ENCODE data around the gene ZBTB46.

ZBTB46 gene

DNA sequence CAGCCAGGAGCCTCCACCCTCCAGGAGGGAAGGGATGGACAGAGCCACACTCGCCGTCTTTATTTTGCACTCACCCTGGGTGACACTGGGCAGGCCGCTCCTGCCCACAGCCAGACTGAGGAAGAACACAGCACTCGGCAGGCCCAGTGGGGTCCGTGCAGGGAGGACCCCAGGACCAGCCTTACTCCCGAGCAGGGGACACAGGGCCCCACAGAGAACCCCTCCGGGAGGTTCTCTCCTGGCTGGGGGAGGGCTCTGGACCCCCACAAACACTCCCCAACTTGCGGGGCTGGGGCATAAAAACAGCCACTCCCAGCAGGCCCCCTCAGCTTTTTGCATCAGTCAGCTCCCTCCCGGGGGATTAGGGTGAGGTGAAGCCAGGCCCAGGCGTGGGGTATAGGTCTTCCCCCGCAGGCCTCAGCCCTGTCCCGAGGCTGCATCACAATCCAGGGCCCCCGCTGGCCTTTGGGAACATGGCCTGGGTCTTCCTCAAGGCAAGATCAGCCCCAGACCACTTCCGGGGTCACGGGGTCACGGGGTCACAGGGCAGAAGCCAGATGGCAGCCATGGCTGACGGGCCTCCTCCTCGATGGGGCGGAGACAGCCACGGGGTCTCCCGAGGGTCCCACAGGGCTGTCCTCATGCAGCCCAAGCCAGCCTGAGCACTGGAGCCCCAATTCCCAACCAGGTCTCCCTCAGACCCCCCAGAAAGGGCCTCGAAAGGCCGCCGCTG lies 131.4 kb downstream of the ZBTB46 start:
- Histone ChIP-seq H3K27me3 (ENCODE audit: control insufficient read depth, insufficient read depth, low read length) (no peaks in the 10 kb centered on the region), H3K4me1 (ENCODE audit: control insufficient read depth, insufficient read depth, low read length) (peaks cover 4% of the 10 kb centered on the region; the same call in 1 of the 2 replicates), H3K36me3 (ENCODE audit: control insufficient read depth, insufficient read depth, low read length) (peaks cover 8% of the 10 kb centered on the region), H3K27ac (ENCODE audit: low read depth, low read length) (peak overlapping the region; percentile 86), H3K9me3 (ENCODE audit: control insufficient read depth, insufficient read depth, low read length) (no peaks in the 10 kb centered on the region), H3K9ac (ENCODE audit: low read depth, low read length) (no peak overlapping the region), H3K4me3 (ENCODE audit: low read depth, low read length) (no peak overlapping the region)

DNA sequence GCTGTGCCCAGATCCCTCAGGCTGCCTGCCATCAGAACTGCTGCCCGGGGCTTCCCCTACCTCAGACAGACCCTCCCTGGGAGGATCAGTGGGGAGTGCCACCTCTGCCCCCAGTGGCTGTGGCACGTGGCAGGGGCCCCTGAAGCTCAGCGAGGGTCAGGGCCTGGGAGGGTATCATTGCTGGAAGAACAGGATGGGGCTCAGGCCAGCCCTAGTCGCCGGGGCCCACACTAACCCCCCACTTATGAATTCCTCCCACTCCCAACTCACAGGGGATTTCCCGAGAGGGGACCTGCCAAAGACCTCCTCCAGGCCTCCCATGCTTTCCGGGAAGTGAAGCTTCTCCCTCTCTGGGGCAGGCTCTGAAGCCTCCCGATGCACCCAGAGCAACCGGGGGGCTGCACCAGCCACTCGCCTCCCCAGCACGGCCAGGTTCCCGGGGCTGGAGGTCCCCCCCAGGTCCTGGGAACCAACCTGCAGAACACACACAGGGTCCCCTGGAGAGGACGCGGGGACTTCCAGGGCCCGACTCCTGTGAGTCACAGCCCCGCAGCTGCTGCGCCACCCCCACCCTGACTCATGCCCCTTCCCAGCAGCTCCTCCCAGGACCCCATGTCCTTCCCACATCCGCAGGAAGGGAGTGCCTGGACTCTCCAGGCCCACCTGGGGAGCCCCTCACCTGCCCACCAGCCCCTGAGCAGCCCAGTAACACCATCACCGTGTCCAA lies 132.2 kb downstream of the ZBTB46 start:
- peak overlapping the region; percentile 86 for H3K27ac ChIP-seq (ENCODE audit: low read depth, low read length)

DNA sequence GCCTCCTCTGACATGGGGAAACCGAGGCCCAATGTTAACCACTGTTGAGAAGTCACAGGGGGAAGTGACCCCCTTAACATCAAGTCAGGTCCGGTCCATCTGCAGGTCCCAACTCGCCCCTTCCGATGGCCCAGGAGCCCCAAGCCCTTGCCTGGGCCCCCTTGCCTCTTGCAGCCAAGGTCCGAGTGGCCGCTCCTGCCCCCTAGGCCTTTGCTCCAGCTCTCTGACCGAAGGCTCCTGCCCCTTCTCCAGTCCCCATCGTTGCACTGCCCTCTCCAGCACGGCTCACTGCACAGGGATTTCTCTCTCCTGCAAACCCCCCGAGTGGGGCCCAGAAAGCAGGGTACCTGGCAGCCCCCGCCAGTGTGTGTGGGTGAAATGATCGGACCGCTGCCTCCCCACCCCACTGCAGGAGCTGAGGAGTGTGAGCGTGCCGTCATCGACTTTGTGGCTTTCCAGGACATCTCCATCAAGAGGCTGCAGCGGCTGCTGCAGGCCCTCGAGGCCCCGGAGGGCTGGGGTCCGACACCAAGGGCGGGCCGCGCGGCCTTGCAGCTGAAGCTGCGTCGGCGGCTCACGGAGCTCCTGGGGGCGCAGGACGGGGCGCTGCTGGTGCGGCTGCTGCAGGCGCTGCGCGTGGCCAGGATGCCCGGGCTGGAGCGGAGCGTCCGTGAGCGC lies 133.1 kb downstream of the ZBTB46 start:
- no peak overlapping the region for H3K4me3 ChIP-seq (ENCODE audit: low read depth, low read length)
- H3K27me3 ChIP-seq (ENCODE audit: control insufficient read depth, insufficient read depth, low read length), result no peaks in the 10 kb centered on the region
- H3K4me1 ChIP-seq (ENCODE audit: control insufficient read depth, insufficient read depth, low read length), result peaks cover 4% of the 10 kb centered on the region; the same call in 1 of the 2 replicates
- no peak overlapping the region for H3K9ac ChIP-seq (ENCODE audit: low read depth, low read length)
- no peaks in the 10 kb centered on the region for H3K36me3 ChIP-seq (ENCODE audit: control insufficient read depth, insufficient read depth, low read length)
- peak overlapping the region; percentile 86 for H3K27ac ChIP-seq (ENCODE audit: low read depth, low read length)
- H3K9me3 ChIP-seq (ENCODE audit: control insufficient read depth, insufficient read depth, low read length), result no peaks in the 10 kb centered on the region

More for the DNA sequence above, 132.2 kb downstream of the ZBTB46 start:
- no peaks in the 10 kb centered on the region for H3K27me3 ChIP-seq (ENCODE audit: control insufficient read depth, insufficient read depth, low read length)
- peaks cover 4% of the 10 kb centered on the region; the same call in 1 of the 2 replicates for H3K4me1 ChIP-seq (ENCODE audit: control insufficient read depth, insufficient read depth, low read length)
- no peak overlapping the region for H3K4me3 ChIP-seq (ENCODE audit: low read depth, low read length)
- H3K36me3 ChIP-seq (ENCODE audit: control insufficient read depth, insufficient read depth, low read length), result peaks cover 3% of the 10 kb centered on the region; the same call in 1 of the 2 replicates
- no peaks in the 10 kb centered on the region for H3K9me3 ChIP-seq (ENCODE audit: control insufficient read depth, insufficient read depth, low read length)
- no peak overlapping the region for H3K9ac ChIP-seq (ENCODE audit: low read depth, low read length)

DNA sequence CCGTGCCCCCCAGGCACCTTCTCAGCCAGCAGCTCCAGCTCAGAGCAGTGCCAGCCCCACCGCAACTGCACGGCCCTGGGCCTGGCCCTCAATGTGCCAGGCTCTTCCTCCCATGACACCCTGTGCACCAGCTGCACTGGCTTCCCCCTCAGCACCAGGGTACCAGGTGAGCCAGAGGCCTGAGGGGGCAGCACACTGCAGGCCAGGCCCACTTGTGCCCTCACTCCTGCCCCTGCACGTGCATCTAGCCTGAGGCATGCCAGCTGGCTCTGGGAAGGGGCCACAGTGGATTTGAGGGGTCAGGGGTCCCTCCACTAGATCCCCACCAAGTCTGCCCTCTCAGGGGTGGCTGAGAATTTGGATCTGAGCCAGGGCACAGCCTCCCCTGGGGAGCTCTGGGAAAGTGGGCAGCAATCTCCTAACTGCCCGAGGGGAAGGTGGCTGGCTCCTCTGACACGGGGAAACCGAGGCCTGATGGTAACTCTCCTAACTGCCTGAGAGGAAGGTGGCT lies 133.7 kb downstream of the ZBTB46 start:
- H3K27ac ChIP-seq (ENCODE audit: low read depth, low read length), result peak overlapping the region; percentile 2
- no peaks in the 10 kb centered on the region for H3K27me3 ChIP-seq (ENCODE audit: control insufficient read depth, insufficient read depth, low read length)
- peaks cover 4% of the 10 kb centered on the region; the same call in 1 of the 2 replicates for H3K4me1 ChIP-seq (ENCODE audit: control insufficient read depth, insufficient read depth, low read length)
- no peaks in the 10 kb centered on the region for H3K9me3 ChIP-seq (ENCODE audit: control insufficient read depth, insufficient read depth, low read length)
- no peaks in the 10 kb centered on the region for H3K36me3 ChIP-seq (ENCODE audit: control insufficient read depth, insufficient read depth, low read length)
- no peak overlapping the region for H3K9ac ChIP-seq (ENCODE audit: low read depth, low read length)
- peak overlapping the region; percentile 50; the same call in 1 of the 2 replicates for H3K4me3 ChIP-seq (ENCODE audit: low read depth, low read length)

DNA sequence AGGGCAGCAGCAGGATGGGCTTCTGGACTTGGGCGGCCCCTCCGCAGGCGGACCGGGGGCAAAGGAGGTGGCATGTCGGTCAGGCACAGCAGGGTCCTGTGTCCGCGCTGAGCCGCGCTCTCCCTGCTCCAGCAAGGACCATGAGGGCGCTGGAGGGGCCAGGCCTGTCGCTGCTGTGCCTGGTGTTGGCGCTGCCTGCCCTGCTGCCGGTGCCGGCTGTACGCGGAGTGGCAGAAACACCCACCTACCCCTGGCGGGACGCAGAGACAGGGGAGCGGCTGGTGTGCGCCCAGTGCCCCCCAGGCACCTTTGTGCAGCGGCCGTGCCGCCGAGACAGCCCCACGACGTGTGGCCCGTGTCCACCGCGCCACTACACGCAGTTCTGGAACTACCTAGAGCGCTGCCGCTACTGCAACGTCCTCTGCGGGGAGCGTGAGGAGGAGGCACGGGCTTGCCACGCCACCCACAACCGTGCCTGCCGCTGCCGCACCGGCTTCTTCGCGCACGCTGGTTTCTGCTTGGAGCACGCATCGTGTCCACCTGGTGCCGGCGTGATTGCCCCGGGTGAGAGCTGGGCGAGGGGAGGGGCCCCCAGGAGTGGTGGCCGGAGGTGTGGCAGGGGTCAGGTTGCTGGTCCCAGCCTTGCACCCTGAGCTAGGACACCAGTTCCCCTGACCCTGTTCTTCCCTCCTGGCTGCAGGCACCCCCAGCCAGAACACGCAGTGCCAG lies 134.3 kb downstream of the ZBTB46 start, which contains the start of gene TNFRSF6B:
TSS of gene TNFRSF6B (plus strand) at position 25 of the 729 bp plus-strand sequence. CDS start at position 141, 116 bp downstream.
- Histone ChIP-seq H3K27ac (ENCODE audit: low read depth, low read length) (peak within 1 kb of the TSS; percentile 21), H3K4me1 (ENCODE audit: control insufficient read depth, insufficient read depth, low read length) (peaks cover 4% of the 10 kb centered on the region; the same call in 1 of the 2 replicates), H3K4me3 (ENCODE audit: low read depth, low read length) (peak within 1 kb of the TSS; percentile 50; the same call in 1 of the 2 replicates), H3K9me3 (ENCODE audit: control insufficient read depth, insufficient read depth, low read length) (no peaks in the 10 kb centered on the region), H3K36me3 (ENCODE audit: control insufficient read depth, insufficient read depth, low read length) (peaks cover 2% of the 10 kb centered on the region; the same call in 1 of the 2 replicates), H3K27me3 (ENCODE audit: control insufficient read depth, insufficient read depth, low read length) (no peaks in the 10 kb centered on the region), H3K9ac (ENCODE audit: low read depth, low read length) (peak within 1 kb of the TSS; percentile 16; the same call in 1 of the 2 replicates)

DNA sequence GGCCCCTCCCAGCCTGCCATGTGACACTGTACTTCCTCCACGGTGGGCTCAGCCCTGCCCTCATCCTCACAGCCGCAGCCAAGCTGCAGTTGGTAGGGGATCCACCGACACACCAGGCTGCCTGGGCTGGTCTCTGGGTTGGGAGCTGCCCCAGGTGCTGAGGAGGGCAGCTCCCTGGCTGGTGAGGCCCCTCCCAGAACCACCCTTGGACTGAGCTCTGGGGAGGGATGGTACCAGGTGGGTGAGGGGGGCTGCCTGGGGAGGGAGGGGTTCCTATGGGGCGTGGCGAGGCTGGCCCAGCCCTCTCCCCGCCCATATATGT lies 134.8 kb downstream of the ZBTB46 start:
- Histone ChIP-seq H3K9me3 (ENCODE audit: control insufficient read depth, insufficient read depth, low read length) (no peaks in the 10 kb centered on the region), H3K4me3 (ENCODE audit: low read depth, low read length) (peak overlapping the region; percentile 50; the same call in 1 of the 2 replicates), H3K9ac (ENCODE audit: low read depth, low read length) (no peak overlapping the region), H3K27me3 (ENCODE audit: control insufficient read depth, insufficient read depth, low read length) (no peaks in the 10 kb centered on the region), H3K36me3 (ENCODE audit: control insufficient read depth, insufficient read depth, low read length) (peaks cover 6% of the 10 kb centered on the region; the same call in 1 of the 2 replicates), H3K4me1 (ENCODE audit: control insufficient read depth, insufficient read depth, low read length) (peaks cover 4% of the 10 kb centered on the region; the same call in 1 of the 2 replicates), H3K27ac (ENCODE audit: low read depth, low read length) (peak overlapping the region; percentile 21)

DNA sequence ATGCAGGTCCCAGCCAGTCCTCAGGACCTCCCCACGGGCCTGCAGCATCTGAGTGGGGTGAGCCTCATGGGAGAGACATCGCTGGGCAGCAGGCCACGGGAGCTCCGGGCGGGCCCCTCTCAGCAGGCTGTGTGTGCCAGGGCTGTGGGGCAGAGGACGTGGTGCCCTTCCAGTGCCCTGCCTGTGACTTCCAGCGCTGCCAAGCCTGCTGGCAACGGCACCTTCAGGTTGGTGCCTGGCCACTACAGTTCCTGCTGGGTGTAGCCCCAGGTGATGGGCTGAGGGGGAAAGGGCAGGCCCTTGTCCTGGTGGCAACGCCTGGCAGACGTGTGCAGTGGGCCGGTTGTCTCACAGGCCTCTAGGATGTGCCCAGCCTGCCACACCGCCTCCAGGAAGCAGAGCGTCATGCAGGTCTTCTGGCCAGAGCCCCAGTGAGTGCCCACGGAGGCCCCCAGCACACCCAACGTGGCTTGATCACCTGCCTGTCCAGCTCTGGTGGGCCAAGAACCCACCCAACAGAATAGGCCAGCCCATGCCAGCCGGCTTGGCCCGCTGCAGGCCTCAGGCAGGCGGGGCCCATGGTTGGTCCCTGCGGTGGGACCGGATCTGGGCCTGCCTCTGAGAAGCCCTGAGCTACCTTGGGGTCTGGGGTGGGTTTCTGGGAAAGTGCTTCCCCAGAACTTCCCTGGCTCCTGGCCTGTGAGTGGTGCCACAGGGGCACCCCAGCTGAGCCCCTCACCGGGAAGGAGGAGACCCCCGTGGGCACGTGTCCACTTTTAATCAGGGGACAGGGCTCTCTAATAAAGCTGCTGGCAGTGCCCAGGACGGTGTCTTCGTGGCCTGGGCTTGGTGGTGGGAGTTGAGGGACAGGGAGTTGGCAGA lies 135.4 kb downstream of the ZBTB46 start:
- H3K9ac ChIP-seq (ENCODE audit: low read depth, low read length), result no peak overlapping the region
- peaks cover 4% of the 10 kb centered on the region; the same call in 1 of the 2 replicates for H3K4me1 ChIP-seq (ENCODE audit: control insufficient read depth, insufficient read depth, low read length)
- no peaks in the 10 kb centered on the region for H3K27me3 ChIP-seq (ENCODE audit: control insufficient read depth, insufficient read depth, low read length)
- H3K9me3 ChIP-seq (ENCODE audit: control insufficient read depth, insufficient read depth, low read length), result no peaks in the 10 kb centered on the region
- H3K36me3 ChIP-seq (ENCODE audit: control insufficient read depth, insufficient read depth, low read length), result peaks cover 6% of the 10 kb centered on the region; the same call in 1 of the 2 replicates
- H3K27ac ChIP-seq (ENCODE audit: low read depth, low read length), result peak overlapping the region; percentile 21
- no peak overlapping the region for H3K4me3 ChIP-seq (ENCODE audit: low read depth, low read length)

DNA sequence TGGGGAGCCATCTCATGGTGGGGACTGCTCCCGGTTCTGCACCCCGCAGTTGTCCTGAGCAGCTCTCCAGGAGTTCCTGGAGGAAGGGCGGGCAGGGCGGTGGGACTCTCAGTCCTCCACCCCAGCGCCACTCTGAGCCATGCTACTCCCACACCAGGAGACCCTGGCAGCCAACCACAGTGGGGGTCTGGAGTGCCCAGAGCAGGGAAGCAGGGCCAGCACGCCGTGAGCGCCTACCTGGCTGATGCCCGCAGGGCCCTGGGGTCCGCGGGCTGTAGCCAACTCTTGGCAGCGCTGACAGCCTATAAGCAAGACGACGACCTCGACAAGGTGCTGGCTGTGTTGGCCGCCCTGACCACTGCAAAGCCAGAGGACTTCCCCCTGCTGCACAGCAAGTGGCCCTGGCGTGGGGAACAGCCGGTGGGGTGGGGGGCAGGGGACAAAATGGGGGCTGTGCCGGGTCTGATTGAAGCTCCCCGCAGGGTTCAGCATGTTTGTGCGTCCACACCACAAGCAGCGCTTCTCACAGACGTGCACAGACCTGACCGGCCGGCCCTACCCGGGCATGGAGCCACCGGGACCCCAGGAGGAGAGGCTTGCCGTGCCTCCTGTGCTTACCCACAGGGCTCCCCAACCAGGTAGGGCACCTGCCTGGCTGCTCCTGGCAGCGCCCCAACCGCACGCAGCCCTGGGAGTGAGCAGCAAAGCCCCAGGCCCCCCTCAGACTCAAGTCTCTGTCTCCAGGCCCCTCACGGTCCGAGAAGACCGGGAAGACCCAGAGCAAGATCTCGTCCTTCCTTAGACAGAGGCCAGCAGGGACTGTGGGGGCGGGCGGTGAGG lies 136.3 kb downstream of the ZBTB46 start:
- H3K9me3 ChIP-seq (ENCODE audit: control insufficient read depth, insufficient read depth, low read length), result no peaks in the 10 kb centered on the region
- H3K9ac ChIP-seq (ENCODE audit: low read depth, low read length), result no peak overlapping the region
- no peak overlapping the region for H3K4me3 ChIP-seq (ENCODE audit: low read depth, low read length)
- H3K27ac ChIP-seq (ENCODE audit: low read depth, low read length), result no peak overlapping the region
- peaks cover 8% of the 10 kb centered on the region; the same call in 1 of the 2 replicates for H3K36me3 ChIP-seq (ENCODE audit: control insufficient read depth, insufficient read depth, low read length)
- peaks cover 4% of the 10 kb centered on the region; the same call in 1 of the 2 replicates for H3K4me1 ChIP-seq (ENCODE audit: control insufficient read depth, insufficient read depth, low read length)
- H3K27me3 ChIP-seq (ENCODE audit: control insufficient read depth, insufficient read depth, low read length), result no peaks in the 10 kb centered on the region
